Fibroblast of lung (primary cell): ENCODE results near the gene TTC3. TPM values are rescaled to one million over a fixed set of nuclear protein-coding genes. Genes with fewer than 3 reads are reported as not detected.

ENCODE experiments used
- DNase-seq, 2 donors: peaks; one replicate each; pipeline versions ENCODE4 v3.0.0 to v3.0.0-alpha.2; 2010; ENCODE audit warnings: low read depth in 2 of 2
- H2AFZ ChIP-seq: 2 replicates; pipeline ENCODE4 v1.5.1; 2012; ENCODE audit warnings: low read length, control low read depth, inconsistent platforms
- H3K27ac ChIP-seq: 2 replicates; pipeline ENCODE4 v1.5.1; 2011; ENCODE audit warnings: low read length, control low read depth; ENCODE audit not compliant: insufficient read depth
- H3K27me3 ChIP-seq: 2 replicates; pipeline ENCODE4 v1.5.1; 2011; ENCODE audit warnings: mild to moderate bottlenecking, low read length; ENCODE audit not compliant: control insufficient read depth, insufficient read depth
- H3K36me3 ChIP-seq: 2 replicates; pipeline ENCODE4 v1.5.1; 2011; ENCODE audit warnings: low read length; ENCODE audit not compliant: control insufficient read depth, insufficient read depth
- H3K4me1 ChIP-seq: 2 replicates; pipeline ENCODE4 v1.5.1; 2011; ENCODE audit warnings: low read length; ENCODE audit not compliant: control insufficient read depth, insufficient read depth; ENCODE audit errors: extremely low read depth
- H3K4me2 ChIP-seq: 2 replicates; pipeline ENCODE4 v1.5.1; 2011; ENCODE audit warnings: low read length, control low read depth; ENCODE audit not compliant: insufficient read depth; ENCODE audit errors: extremely low read depth
- H3K4me3 ChIP-seq, 4 experiments: fragments of 200-600 bp in 1 of 4; sonication (generic) in 1 of 4; replicated peaks in 1 of 4; 2 replicates each; pipeline ENCODE4 v1.5.1; 2011 to 2016; ENCODE audit warnings: low read length in 4 of 4, low read depth in 3 of 4, mild to moderate bottlenecking in 3 of 4, control low read depth in 2 of 4, inconsistent platforms in 1 of 4, mixed read lengths in 1 of 4; ENCODE audit not compliant: insufficient read depth in 1 of 4; ENCODE audit errors: control extremely low read depth in 1 of 4
- H3K79me2 ChIP-seq: 2 replicates; pipeline ENCODE4 v1.5.1; 2012; ENCODE audit warnings: mild to moderate bottlenecking, low read length, inconsistent platforms; ENCODE audit not compliant: control insufficient read depth, insufficient read depth
- H3K9ac ChIP-seq: 2 replicates; pipeline ENCODE4 v1.5.1; 2011; ENCODE audit warnings: mild to moderate bottlenecking, low read length, control low read depth; ENCODE audit not compliant: insufficient read depth
- H3K9me3 ChIP-seq: 2 replicates; pipeline ENCODE4 v1.5.1; 2012; ENCODE audit warnings: low read depth, low read length; ENCODE audit not compliant: control insufficient read depth, insufficient read depth
- H4K20me1 ChIP-seq: 2 replicates; pipeline ENCODE4 v1.5.1; 2011; ENCODE audit warnings: low read length; ENCODE audit not compliant: control insufficient read depth, insufficient read depth; ENCODE audit errors: extremely low read depth
- EZH2 ChIP-seq: IDR thresholded peaks from 2 replicates; pipeline ENCODE4 v1.5.1; 2012; ENCODE audit warnings: low read length, control low read depth, mild to moderate bottlenecking; ENCODE audit errors: missing control alignments
- polyA plus RNA-seq, 2 donors: library from polyadenylated mRNA; depleted of rRNA in 1 of 2; stranded (reverse) in 1 of 2; unstranded in 1 of 2; fragments of >200 nt; gene quantifications; 2 replicates each; pipeline ENCODE4 v1.2.1, GENCODE V29; 2011 to 2012; ENCODE audit warnings: missing spikeins in 1 of 2
- total RNA-seq: library from RNA; depleted of rRNA; stranded (reverse); fragments of >200 nt; gene quantifications from 2 replicates; pipeline ENCODE4 v1.2.1, GENCODE V29; 2014
- TF ChIP-seq, protein P1 (sequence below), 2 donors: IDR thresholded peaks in 1 of 2; conservative IDR thresholded peaks in 1 of 2; 1 replicate in 1 of 2; 2 replicates in 1 of 2; pipeline ENCODE4 v1.5.1; 2011 to 2012; ENCODE audit warnings: low read length in 2 of 2, control low read depth in 1 of 2, inconsistent platforms in 1 of 2, low read depth in 1 of 2, mild to moderate bottlenecking in 1 of 2

The TTC3 gene
- total and polyA plus RNA-seq, 2 donors (not counting 1 experiment from before 2014, with no cell fraction given): 121 to 224 TPM

- H2AFZ ChIP-seq: no peak overlapping the region
- no peak overlapping the region for H3K4me2 ChIP-seq
- no peak for TF ChIP-seq EZH2
- TF ChIP-seq, protein P1, sequence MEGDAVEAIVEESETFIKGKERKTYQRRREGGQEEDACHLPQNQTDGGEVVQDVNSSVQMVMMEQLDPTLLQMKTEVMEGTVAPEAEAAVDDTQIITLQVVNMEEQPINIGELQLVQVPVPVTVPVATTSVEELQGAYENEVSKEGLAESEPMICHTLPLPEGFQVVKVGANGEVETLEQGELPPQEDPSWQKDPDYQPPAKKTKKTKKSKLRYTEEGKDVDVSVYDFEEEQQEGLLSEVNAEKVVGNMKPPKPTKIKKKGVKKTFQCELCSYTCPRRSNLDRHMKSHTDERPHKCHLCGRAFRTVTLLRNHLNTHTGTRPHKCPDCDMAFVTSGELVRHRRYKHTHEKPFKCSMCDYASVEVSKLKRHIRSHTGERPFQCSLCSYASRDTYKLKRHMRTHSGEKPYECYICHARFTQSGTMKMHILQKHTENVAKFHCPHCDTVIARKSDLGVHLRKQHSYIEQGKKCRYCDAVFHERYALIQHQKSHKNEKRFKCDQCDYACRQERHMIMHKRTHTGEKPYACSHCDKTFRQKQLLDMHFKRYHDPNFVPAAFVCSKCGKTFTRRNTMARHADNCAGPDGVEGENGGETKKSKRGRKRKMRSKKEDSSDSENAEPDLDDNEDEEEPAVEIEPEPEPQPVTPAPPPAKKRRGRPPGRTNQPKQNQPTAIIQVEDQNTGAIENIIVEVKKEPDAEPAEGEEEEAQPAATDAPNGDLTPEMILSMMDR (conservative IDR thresholded peaks at IDR 0.05 in 1 of 2, IDR thresholded peaks at IDR 0.05 in 1 of 2; ENCODE audit: low read depth in 1 of 2, low read length in 2 of 2): no peak
- no peak for DNase-seq
- H3K79me2 ChIP-seq: no peaks in the 10 kb centered on the region
- no peak overlapping the region for H3K27ac ChIP-seq
- peaks cover 26% of the 10 kb centered on the region for H3K36me3 ChIP-seq
- no peaks in the 10 kb centered on the region for H3K27me3 ChIP-seq
- H3K4me1 ChIP-seq: peaks cover 5% of the 10 kb centered on the region
- H4K20me1 ChIP-seq: no peaks in the 10 kb centered on the region
- no peaks in the 10 kb centered on the region for H3K9me3 ChIP-seq
- H3K9ac ChIP-seq: no peak overlapping the region
- H3K4me3 ChIP-seq: no peak overlapping the region
These were observed 150.8 kb downstream of the TTC3 start for GRCh38 chr21:37223804-37224345.

GRCh38 chr21:37224861-37225839 is 152.1 kb downstream of the TTC3 start:
- Histone ChIP-seq H3K4me3 (no peak overlapping the region), H3K27ac (no peak overlapping the region), H2AFZ (no peak overlapping the region), H4K20me1 (no peaks in the 10 kb centered on the region), H3K4me2 (no peak overlapping the region), H3K9ac (no peak overlapping the region), H3K4me1 (peaks cover 2% of the 10 kb centered on the region), H3K79me2 (no peaks in the 10 kb centered on the region), H3K27me3 (no peaks in the 10 kb centered on the region), H3K9me3 (no peaks in the 10 kb centered on the region), H3K36me3 (peaks cover 26% of the 10 kb centered on the region)
- no peak for TF ChIP-seq EZH2
- TF ChIP-seq, protein P1 (conservative IDR thresholded peaks at IDR 0.05 in 1 of 2, IDR thresholded peaks at IDR 0.05 in 1 of 2; ENCODE audit: low read depth in 1 of 2, low read length in 2 of 2): no peak
- DNase-seq: no peak
